Lung (tissue), 12 donors: ENCODE measurements around the gene NYAP2. TPM values are rescaled to one million over a fixed set of nuclear protein-coding genes. Genes with fewer than 3 reads are reported as not detected.

Experiments used
- ATAC-seq: fragments of 200-7000 bp; cut with Tn5 transposase; one replicate; pipeline ENCODE4 v1.9.1; 2020; ENCODE audit warnings: moderate number of reproducible peaks; ENCODE audit not compliant: insufficient read depth, low FRiP score
- DNase-seq, 3 donors: peaks; one replicate each; pipeline ENCODE4 v3.0.0-alpha.2; 2013 to 2017
- H3K27ac ChIP-seq, 2 donors: one replicate each; pipeline ENCODE4 v1.5.1; 2013; ENCODE audit warnings: mild to moderate bottlenecking in 2 of 2, moderate library complexity in 2 of 2, control low read depth in 1 of 2, inconsistent platforms in 1 of 2, low read depth in 1 of 2, low read length in 1 of 2
- H3K27me3 ChIP-seq, 3 donors: one replicate each; pipeline ENCODE4 v1.5.1; 2013; ENCODE audit warnings: low read length in 2 of 3; ENCODE audit not compliant: control insufficient read depth in 3 of 3, insufficient read depth in 3 of 3
- H3K36me3 ChIP-seq, 4 donors: one replicate each; pipeline ENCODE4 v1.5.1; 2013; ENCODE audit warnings: low read length in 4 of 4, mild to moderate bottlenecking in 1 of 4, moderate library complexity in 1 of 4; ENCODE audit not compliant: control insufficient read depth in 4 of 4, insufficient read depth in 4 of 4
- H3K4me1 ChIP-seq, 5 donors: one replicate each; pipeline ENCODE4 v1.5.1; 2013; ENCODE audit warnings: low read length in 5 of 5, mild to moderate bottlenecking in 2 of 5, moderate library complexity in 1 of 5; ENCODE audit not compliant: control insufficient read depth in 5 of 5, insufficient read depth in 5 of 5
- H3K4me3 ChIP-seq: one replicate; pipeline ENCODE4 v1.5.1; 2013; ENCODE audit warnings: mild to moderate bottlenecking, control low read depth, moderate library complexity
- H3K9ac ChIP-seq, 2 donors: one replicate each; pipeline ENCODE4 v1.5.1; 2013; ENCODE audit warnings: low read length in 2 of 2, control low read depth in 1 of 2; ENCODE audit not compliant: insufficient read depth in 1 of 2
- H3K9me3 ChIP-seq, 4 donors: one replicate each; pipeline ENCODE4 v1.5.1; 2013; ENCODE audit warnings: low read length in 3 of 4, mild to moderate bottlenecking in 1 of 4, moderate library complexity in 1 of 4; ENCODE audit not compliant: control insufficient read depth in 4 of 4, insufficient read depth in 3 of 4
- CTCF ChIP-seq: IDR thresholded peaks from 2 replicates; pipeline ENCODE4 v1.5.1; 2012; ENCODE audit warnings: mild to moderate bottlenecking; ENCODE audit errors: control extremely low read depth, extremely low read depth
- WGBS, 2 donors: extraction: QIAGEN DNeasy Blood & Tissue Kit; methylation state at CpG; one replicate each; pipeline ENCODE4 v1.1.7; 2013; 5-methylcytosine and 5-hydroxymethylcytosine counted together
- polyA plus RNA-seq, 2 donors: library from polyadenylated mRNA; stranded (reverse); fragments of 200-250 nt; gene quantifications; one replicate each; pipeline ENCODE4 v1.2.1, GENCODE V29; 2013
- total RNA-seq, 2 donors: library from RNA; depleted of rRNA in 1 of 2; stranded (reverse); fragments of >200 nt in 1 of 2; gene quantifications; one replicate each; pipeline ENCODE4 v1.2.1, GENCODE V29; 2014 to 2021
- donor health status: control.
- donor health status: control.
- donor health status: Bipolar disorder and iron deficiency.
- donor health status: healthy.
- donor health status: DM: yes; HTN: yes; CAD: no.

The NYAP2 gene
- total and polyA plus RNA-seq, 4 donors: 0.20 to 1.6 (median 0.83) TPM

DNA sequence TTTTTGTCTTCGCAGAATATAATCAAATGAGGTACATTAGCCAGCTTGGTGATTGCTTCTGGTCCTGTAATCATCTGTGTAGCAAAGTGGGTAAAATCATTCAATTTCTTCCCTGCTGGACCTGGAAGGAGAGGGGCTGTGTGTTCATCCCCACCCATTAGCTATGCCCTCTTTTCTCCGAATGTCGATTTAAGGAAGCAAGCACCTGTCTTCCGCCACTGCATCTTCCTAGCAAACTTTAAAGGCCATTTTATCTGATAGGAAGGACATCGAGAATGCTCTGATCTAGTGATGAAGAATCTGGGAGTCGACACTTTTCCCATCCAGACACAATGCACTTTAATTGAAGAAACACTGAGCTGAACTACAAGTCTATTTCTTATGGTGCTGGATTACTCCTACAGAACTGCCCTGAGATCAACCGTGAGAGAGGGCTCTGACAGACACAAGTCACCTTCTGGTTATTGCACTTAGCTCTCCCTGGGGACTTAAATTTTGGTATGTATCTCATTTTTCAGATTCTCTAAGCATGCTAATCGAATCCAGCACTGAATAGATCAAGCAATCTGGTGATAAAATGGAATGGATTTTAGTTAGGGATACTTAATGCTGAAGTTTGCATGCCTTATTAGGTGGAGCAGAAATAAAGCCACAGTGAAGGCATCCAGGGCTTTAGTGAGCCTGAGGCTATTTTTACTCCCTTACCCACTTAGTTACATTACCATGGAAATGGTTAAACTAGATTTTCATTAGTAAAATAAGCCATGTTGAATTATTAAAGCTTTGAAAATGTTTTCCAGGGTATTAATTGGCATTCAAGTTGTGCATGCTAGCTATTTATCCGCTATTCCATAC, 1.3 kb downstream of the NYAP2 start:
- Histone ChIP-seq H3K4me1 (no peaks in the 10 kb centered on the region), H3K9me3 (no peaks in the 10 kb centered on the region), H3K4me3 (no peak overlapping the region), H3K27ac (no peak overlapping the region), H3K9ac (no peak overlapping the region), H3K36me3 (no peaks in the 10 kb centered on the region), H3K27me3 (no peaks in the 10 kb centered on the region)
- ATAC-seq (no peak), DNase-seq (no peak)
- no peak for TF ChIP-seq CTCF
- WGBS, 2 donors: 76 to 80% methylated on average over 9 of the region's 9 CpGs

- Histone ChIP-seq H3K9ac (no peak overlapping the region), H3K27me3 (no peaks in the 10 kb centered on the region), H3K9me3 (no peaks in the 10 kb centered on the region), H3K4me1 (no peaks in the 10 kb centered on the region), H3K36me3 (no peaks in the 10 kb centered on the region), H3K4me3 (no peak overlapping the region), H3K27ac (no peak overlapping the region)
- no peak for ATAC-seq
- no peak for DNase-seq
- no peak for TF ChIP-seq CTCF
- WGBS, 2 donors: 39 to 56% methylated on average over 1 of the region's 1 CpG
Observed at GRCh38 chr2:225402210-225402776, 2.8 kb downstream of the NYAP2 start.

DNA sequence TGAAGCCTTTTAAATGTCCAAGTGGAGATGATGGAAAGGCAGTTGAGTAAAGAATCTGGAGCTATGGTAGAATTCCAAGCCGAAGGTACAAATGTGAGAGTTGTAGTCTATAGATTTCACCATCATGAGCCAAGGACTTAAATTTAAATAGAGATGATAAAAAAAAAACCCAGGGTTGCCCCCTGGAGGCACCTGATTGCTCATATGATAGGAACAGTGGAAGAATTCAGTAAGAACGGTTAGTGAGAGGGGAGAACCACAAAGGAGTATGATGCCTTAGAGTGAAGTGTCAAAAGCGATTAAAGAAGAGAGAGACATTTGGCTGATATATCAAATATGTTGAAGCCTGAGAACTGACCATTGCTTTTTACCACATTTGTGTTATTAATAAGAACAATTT, 11.9 kb downstream of the NYAP2 start:
- H3K36me3 ChIP-seq: no peaks in the 10 kb centered on the region
- H3K4me1 ChIP-seq: no peaks in the 10 kb centered on the region
- no peak overlapping the region for H3K4me3 ChIP-seq
- no peak for DNase-seq
- 82% methylated on average over 3 of the region's 3 CpGs for WGBS, 2 donors
- peaks cover 0 to 2% (median 0%) of the 10 kb centered on the region in 4 donors for H3K9me3 ChIP-seq
- H3K27ac ChIP-seq: no peak overlapping the region
- ATAC-seq: no peak
- peaks cover 0 to 2% (median 0%) of the 10 kb centered on the region in 3 donors for H3K27me3 ChIP-seq
- no peak for TF ChIP-seq CTCF
- no peak overlapping the region for H3K9ac ChIP-seq
